Measurements from ENCODE around the gene TAF10.

- TF ChIP-seq CTCF (IDR thresholded peaks at IDR 0.05) (no peak), POLR2A (IDR thresholded peaks at IDR 0.05) (no peak)
Observed at GRCh38 chr11:6653656-6654055, 41.6 kb upstream of the TAF10 start.

Measured in transverse colon (tissue), 3 donors.